H7 (cell line): ENCODE data around the gene ARMC7. TPM values are rescaled to one million over a fixed set of nuclear protein-coding genes. Genes with fewer than 3 reads are reported as not detected.
A peak's percentile ranks its signal among the peaks of the same experiment; 100 is the strongest.
"Not testable (repeated sequence)": the region's sequence is repeated elsewhere in the genome, so short reads cannot be mapped to it uniquely, and the experiment has no call there.

ENCODE experiments used
- DNase-seq: peaks from one replicate; pipeline ENCODE4 v3.0.0; 2012
- H3K27me3 ChIP-seq: 2 replicates; pipeline ENCODE4 v1.6.0; 2011; ENCODE audit warnings: mild to moderate bottlenecking, low read length; ENCODE audit not compliant: control insufficient read depth, insufficient read depth
- H3K36me3 ChIP-seq: replicated peaks from 2 replicates; pipeline ENCODE4 v1.5.1; 2011; ENCODE audit warnings: low read length; ENCODE audit not compliant: control insufficient read depth, insufficient read depth
- H3K4me3 ChIP-seq: 2 replicates; pipeline ENCODE4 v1.5.1; 2011; ENCODE audit warnings: low read depth, mild to moderate bottlenecking, control low read depth, low read length, moderate library complexity; ENCODE audit not compliant: insufficient read depth
- total RNA-seq: library from RNA; depleted of rRNA; stranded (reverse); fragments of >200 nt; shearing (Covaris generic); gene quantifications from 2 replicates; pipeline ENCODE4 v1.2.3, GENCODE V29; 2014

ARMC7 gene
- total RNA-seq, 1 experiment from 2014 or later, result 6.2 TPM

DNA sequence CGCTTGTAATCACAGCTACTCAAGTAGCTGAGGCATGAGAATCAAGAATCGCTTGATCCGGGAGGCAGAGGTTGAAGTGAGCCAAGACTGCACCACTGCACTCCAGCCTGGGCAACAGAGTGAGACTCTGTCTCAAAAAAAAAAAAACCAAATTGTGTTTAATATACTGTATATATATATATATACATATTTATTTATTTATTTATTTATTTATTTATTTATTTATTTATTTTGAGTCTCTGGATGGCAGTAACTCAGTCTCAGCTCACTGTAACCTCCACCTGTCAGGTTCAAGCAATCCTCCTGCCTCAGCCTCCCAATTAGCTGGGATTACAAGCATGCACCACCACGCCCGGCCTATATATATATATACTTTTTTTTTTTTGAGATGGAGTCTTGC is 36.9 kb upstream of the ARMC7 start:
- not testable (repeated sequence) for H3K27me3 ChIP-seq, H3K4me3 ChIP-seq, DNase-seq, H3K36me3 ChIP-seq

DNA sequence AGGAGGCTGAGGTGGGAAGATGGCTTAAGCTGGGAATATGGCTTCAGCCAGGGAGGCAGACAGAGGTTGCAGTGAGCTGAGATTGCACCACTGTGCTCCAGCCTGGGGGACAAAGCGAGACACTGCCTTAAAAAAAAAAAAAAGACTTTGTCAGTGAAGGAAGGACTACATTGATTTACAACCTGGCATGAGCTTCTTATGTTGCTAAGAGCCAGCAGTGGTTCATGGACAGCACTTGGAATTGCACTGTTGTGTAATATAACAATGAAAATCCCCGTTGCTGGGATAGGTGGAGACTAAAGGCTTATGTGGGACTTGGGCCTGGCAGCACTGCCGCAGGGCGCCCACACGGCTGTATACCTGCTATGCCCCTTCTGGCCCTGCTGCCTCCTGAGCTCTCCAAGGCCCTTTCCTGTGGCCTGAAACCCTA is 36.1 kb upstream of the ARMC7 start:
- H3K27me3 ChIP-seq, result no peaks in the 10 kb centered on the region
- no peak overlapping the region for H3K4me3 ChIP-seq
- no peaks in the 10 kb centered on the region for H3K36me3 ChIP-seq
- DNase-seq, result no peak

DNA sequence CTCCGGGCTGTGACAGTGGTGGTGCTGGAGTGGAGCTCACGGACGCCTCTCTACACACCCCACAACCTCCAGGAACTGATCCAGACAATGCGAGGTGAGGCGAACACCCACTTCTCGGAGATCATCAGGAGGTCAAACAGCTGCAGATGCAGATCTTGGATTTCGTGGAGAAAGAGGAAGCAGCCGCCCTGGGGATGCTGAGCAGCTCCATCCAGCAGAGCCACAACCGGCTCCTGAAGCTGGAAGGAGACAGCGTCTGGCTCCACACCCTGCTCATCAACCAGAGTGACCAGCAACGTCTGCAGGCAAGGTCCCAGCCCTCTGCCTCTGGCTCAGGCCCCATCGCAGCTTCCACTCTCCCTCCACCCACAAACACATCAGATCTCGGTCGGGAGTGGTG is 35.2 kb upstream of the ARMC7 start:
- no peaks in the 10 kb centered on the region for H3K27me3 ChIP-seq
- no peak for DNase-seq
- H3K4me3 ChIP-seq, result no peak overlapping the region
- H3K36me3 ChIP-seq, result no peaks in the 10 kb centered on the region

DNA sequence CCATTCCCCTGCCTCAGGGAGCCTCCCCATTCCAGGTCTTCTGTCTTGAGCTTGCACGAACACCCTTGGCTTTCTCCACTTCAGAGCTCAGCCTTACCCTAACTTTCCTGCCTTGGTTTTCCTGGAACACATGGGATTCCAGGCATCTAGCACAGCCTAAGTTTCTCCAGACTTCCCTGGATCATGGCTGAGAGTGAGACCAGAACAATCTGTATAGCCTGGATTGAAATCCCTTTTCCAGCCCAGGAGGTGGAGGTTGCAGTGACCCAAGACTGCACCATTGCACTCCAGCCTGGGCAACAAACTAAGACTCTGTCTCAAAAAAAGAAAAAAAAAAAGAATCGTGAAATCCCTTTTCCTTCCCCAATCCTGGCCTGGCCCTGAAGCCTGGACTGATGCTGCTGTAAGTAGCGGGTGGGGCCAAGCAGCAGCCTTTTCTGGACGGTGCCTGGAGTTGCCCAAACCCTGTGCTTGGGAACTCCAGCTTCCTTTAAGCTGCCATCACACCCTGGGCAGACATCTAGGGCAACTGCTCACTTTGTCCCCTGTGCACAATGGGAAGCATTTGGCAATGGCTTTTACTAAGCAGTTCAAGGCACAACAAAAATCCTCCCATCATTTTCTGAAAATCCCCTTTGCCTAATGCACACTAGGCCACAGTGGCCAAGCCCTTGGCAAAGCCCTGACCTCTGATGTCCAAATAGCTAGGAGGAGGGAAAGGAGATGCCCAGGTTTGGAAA is 34.0 kb upstream of the ARMC7 start:
- Histone ChIP-seq H3K27me3 (no peaks in the 10 kb centered on the region), H3K36me3 (no peaks in the 10 kb centered on the region), H3K4me3 (no peak overlapping the region)
- peak; percentile 27 for DNase-seq

DNA sequence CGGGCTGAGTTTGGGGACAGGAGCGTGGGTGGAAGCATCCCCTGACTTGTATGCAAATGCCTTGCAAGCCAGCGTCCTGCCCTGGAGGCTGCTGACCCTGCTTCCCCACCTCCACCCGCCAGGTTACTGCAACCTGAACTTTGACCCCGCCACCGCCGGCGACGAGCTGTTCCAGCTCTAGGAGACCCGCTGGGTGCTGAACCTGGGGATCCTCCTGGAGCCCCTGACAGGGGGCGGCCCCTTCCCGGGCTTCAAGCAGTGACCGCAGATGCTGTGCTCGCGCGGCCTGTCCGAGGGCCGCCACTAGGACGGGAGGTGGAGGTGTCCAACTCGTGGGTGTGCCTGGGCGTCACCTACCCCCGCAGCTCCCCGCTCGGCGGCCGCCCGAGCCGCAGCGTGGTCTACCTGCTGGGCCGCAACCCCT is 32.7 kb upstream of the ARMC7 start:
- H3K27me3 ChIP-seq, result no peaks in the 10 kb centered on the region
- no peak overlapping the region; the same call in 1 of the 2 replicates for H3K4me3 ChIP-seq
- peak; percentile 69 for DNase-seq
- H3K36me3 ChIP-seq, result no peaks in the 10 kb centered on the region

DNA sequence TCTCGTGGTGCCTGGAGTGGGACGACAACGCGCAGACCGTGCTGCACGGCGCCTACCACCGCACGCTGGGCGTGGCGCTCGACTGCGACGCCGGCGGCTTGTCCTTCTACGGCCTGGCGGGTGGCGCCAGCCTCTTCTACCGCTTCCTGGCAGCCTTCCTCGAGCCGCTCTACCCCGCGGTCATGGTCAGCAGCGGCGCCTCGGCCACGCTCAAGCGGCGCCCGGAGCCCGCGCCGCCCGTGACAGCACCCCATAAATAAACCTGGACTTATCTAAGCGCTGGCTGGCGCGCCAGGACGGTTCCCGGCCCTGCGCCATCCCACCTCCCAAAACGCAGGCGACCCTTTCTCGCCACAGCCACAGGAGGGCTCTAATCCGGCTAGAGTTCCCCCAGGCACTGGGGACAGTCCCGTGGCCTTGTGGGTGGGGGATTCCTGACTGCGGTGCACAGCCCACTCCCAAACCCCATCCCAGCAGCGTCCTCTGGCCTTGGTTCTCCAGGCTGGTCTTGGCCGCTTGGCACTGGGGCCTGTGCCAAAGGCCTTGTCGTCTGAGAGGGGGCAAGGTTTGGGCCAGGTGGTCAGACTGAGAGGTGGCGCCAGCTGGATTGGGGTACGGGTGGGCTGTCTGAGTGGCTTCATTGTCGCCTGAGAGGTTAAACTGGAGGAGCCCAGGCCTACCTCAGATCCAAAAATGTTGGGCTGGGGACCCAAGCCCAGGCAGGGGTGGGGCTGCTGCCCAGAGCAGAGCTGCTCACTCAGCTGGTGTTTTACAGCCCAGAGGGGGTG is 32.1 kb upstream of the ARMC7 start:
- Histone ChIP-seq H3K4me3 (no peak overlapping the region; the same call in 1 of the 2 replicates), H3K36me3 (no peaks in the 10 kb centered on the region), H3K27me3 (no peaks in the 10 kb centered on the region)
- peak; percentile 80 for DNase-seq

DNA sequence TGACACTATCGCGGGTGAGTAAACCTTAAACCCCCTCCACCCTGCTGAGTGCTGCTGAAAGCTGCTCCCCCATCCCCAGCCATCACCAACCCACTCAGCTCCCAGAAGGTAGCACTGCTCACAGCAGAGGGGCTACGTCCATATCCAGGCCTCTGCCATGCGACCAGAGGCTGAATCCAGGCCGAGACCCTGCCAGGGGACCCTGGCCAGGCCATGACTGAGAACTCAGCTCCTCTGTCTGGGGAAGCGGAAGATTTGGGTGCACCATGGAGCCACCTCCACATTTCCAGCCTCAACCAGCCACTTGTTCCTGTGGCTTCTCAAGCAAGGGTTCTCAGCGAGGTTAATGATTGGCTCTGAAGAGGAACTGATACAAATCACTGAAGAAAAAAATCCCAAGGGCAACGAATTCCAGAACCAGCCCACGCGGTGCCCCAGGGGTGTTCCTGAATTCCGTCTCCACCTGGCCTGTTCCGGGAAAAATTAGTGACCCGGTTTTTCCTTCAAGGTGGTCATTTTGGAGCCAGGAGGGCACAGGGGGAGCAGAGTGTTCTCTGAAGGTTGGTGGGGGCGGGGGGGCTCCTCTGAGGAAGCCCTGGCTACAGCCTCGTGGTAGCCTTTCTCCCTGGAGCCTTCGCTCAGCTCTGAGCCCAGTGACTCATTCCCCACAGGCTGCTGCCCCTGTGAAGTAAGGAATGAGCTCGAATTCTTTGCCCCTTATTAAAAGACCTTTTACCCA is 31.3 kb upstream of the ARMC7 start:
- H3K36me3 ChIP-seq, result no peaks in the 10 kb centered on the region

DNA sequence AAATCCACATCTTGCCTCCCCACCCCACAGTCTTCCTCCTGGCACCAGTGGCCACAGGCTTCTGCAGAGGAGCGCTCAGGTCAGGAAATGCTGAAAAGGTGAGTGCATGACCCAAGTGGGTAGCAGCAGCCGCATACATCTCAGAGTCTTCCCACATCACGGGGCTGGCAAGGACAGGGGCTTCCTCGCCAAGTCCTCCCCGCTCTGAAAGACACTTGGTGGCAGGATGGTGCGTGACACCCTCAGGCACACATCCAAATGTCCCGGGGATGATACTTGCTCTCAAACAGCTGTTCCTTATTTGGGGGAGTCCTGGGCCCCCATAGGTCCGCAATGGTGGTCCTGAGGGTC is 30.8 kb upstream of the ARMC7 start:
- no peak for DNase-seq
- no peak overlapping the region for H3K4me3 ChIP-seq
- H3K36me3 ChIP-seq, result no peaks in the 10 kb centered on the region
- H3K27me3 ChIP-seq, result no peaks in the 10 kb centered on the region

More for the DNA sequence above, 31.3 kb upstream of the ARMC7 start:
- H3K4me3 ChIP-seq, result no peak overlapping the region
- DNase-seq, result no peak
- H3K27me3 ChIP-seq, result no peaks in the 10 kb centered on the region

DNA sequence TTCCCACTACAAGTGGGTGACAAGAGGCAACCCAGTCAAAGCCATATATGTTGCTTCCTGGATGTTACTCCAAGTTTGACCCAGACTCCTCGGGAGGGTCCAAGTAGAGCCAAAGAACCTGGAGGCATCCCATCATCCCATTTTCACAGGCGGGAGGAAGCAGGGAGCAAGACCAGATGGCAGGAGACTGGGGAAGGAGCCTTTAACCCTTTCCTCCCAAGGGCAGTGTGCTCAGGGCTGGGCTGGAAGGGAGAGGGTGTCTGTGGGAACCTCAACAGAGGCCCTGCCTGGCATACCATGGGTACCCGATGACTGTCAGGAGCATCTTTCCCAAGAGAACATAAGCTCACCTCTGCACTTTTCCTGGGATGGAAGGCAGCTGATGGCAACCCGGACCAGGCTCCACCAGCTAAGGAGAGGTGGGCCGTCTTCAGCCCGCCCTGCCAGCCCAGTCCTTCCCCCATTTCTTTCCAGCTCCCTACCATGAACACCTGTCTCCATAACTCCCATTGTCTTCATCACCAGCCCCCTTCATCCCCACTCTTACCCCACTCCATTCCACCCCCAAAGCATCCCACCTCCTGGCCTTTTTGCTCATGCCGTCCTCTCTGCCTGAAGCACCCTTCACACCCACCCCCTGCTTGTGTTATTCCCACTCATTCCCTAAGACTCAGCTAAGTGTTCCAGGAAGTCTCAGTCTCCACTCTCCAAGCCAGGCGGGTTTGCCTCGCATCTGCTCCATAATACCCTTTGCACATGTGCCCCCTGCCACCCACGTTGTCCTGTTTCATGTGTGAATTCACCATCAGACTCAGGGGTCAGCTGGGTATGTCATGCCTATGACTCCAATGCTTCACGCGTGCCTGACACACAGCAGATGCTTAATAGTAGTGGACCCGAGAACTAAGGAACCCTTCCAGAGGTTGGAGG is 27.9 kb upstream of the ARMC7 start:
- H3K4me3 ChIP-seq, result no peak overlapping the region
- H3K36me3 ChIP-seq, result no peaks in the 10 kb centered on the region
- no peak for DNase-seq
- H3K27me3 ChIP-seq, result no peaks in the 10 kb centered on the region

DNA sequence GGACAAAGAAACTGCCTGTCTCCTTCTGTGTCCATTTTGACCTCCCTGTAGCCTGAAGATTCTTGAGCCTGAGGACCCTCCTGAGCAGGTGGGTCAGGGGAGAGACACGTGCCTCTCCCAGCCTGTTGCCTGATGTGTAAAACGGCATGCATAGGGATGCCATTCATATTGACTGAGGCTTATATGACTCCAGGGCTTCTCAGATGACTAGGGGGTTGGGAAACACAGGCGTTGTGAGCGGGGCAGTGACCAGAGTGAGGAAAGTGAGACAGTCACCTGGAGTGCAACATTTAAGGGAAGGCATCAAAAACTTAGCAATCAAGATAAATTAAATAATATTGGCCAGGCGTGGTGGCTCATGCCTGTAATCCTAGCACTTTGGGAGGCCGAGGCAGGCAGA is 27.1 kb upstream of the ARMC7 start:
- no peak for DNase-seq
- Histone ChIP-seq H3K27me3 (no peaks in the 10 kb centered on the region), H3K4me3 (no peak overlapping the region), H3K36me3 (no peaks in the 10 kb centered on the region)

DNA sequence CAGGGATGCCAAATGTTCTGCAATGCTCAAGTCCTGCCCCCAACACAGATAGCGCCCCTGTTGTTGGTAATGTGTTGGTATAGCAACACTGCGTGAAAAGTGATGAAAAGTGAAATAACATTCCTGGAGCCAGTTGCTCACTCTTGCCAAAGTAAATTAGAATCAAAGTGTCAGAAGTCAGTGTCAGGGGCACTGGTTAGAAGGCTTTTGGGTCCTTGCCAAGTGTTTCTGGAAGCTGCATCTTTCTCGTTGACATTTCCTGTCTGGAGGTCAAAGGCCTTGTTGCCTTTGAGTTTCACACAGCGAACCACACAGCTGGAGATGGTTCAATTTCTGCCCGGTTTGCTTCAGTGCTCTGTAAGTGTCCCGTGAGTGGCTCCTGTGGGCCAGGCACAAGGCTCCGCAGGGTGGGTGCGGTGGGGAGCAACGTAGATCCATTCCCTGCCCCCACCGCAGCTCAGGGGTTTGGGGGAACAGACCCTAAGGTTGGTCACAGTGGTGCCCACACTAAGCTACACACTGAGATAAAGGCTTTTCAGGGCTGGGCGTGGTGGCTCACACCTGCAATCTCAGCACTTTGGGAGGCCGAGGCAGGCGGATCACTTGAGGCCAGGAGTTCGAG is 25.6 kb upstream of the ARMC7 start:
- H3K4me3 ChIP-seq, result no peak overlapping the region
- no peak for DNase-seq
- no peaks in the 10 kb centered on the region for H3K27me3 ChIP-seq

DNA sequence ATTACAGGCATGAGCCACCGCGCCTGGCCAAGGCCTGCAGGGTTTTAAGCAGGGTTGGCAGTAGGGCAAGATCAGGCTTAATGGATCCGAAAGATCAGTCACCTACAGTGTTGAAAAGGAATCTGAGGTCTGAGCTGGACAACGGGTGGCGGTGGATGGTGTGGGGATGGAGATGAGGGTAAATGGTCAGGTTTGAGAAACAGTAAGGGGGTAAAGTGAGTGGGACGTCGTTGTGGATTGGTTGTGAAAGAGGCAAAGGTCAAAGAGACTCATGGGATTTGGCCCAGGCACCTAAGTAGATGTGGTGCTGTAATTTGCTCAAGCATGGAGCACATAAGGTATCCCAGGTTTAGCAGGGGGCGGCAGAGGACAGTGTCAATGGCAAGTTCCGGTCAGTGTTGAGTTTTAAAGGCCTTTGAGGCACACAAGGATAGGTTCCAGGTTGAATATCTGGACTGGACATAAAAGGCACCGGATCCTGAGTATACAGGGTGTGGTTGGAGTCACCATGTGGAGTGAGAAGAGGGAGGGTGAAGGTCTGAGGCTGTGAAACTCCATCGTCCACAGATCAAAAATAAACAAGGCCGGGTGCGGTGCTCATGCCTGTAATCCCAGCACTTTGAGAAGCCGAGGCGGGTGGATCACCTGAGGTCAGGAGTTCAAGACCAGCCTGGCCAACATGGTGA is 23.1 kb upstream of the ARMC7 start:
- DNase-seq, result no peak
- Histone ChIP-seq H3K36me3 (no peaks in the 10 kb centered on the region), H3K4me3 (no peak overlapping the region), H3K27me3 (no peaks in the 10 kb centered on the region)

More for the DNA sequence above, 25.6 kb upstream of the ARMC7 start:
- no peaks in the 10 kb centered on the region for H3K36me3 ChIP-seq

DNA sequence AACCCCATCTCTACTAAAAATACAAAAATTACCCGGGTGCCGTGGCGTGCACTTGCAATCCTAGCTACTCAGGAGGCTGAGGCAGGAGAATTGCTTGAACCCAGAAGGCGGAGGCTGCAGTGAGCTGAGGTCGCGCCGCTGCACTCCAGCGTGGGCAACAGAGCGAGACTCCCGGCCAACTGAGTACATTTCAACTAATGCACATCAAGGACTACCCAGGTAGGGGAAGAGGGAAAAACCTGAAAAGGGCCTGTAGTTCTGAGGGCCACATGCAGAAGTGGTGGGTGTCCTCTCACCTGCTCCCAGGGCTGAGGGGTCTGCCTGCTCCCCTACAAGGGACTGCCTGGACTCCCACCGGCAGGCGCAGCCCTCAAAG is 22.6 kb upstream of the ARMC7 start:
- Histone ChIP-seq H3K27me3 (no peaks in the 10 kb centered on the region), H3K36me3 (no peaks in the 10 kb centered on the region), H3K4me3 (peak overlapping the region; percentile 89)
- DNase-seq, result no peak
